Right lobe of liver (tissue), 6 donors: ENCODE results near the gene PPP5C. TPM values are rescaled to one million over a fixed set of nuclear protein-coding genes. Genes with fewer than 3 reads are reported as not detected.
"Not testable (repeated sequence)": the region's sequence is repeated elsewhere in the genome, so short reads cannot be mapped to it uniquely, and the experiment has no call there.

Source experiments
- ATAC-seq, 4 donors: fragments of 200-7000 bp; cut with Tn5 transposase; one replicate each; pipeline ENCODE4 v1.9.1; 2020; ENCODE audit warnings: mild to moderate bottlenecking in 4 of 4, moderate library complexity in 4 of 4
- DNase-seq, 3 donors: peaks; one replicate each; pipeline ENCODE4 v3.0.0-alpha.2; 2020
- H3K27ac ChIP-seq, 3 donors: fragments of 200-600 bp; one replicate each; pipeline ENCODE4 v1.8.0; 2022
- H3K27me3 ChIP-seq, 2 donors: fragments of 200-600 bp; one replicate each; pipeline ENCODE4 v1.8.0; 2022
- H3K36me3 ChIP-seq, 4 donors: fragments of 200-600 bp; sonication (generic) in 1 of 4; one replicate each; pipeline versions ENCODE4 v1.5.1 to v1.8.0; 2017 to 2022; ENCODE audit warnings: control low read depth in 1 of 4
- H3K4me1 ChIP-seq, 4 donors: fragments of 200-600 bp; sonication (generic) in 1 of 4; one replicate each; pipeline versions ENCODE4 v1.5.1 to v1.8.0; 2017 to 2022; ENCODE audit warnings: control low read depth in 1 of 4
- H3K4me3 ChIP-seq, 3 donors: fragments of 200-600 bp; one replicate each; pipeline ENCODE4 v1.8.0; 2022
- H3K9me3 ChIP-seq, 4 donors: fragments of 200-600 bp; sonication (generic) in 1 of 4; one replicate each; pipeline versions ENCODE4 v1.5.1 to v1.8.0; 2017 to 2022; ENCODE audit warnings: control low read depth in 1 of 4
- CTCF ChIP-seq, 4 donors: fragments of 200-600 bp in 3 of 4; fragments of 450-650 bp in 1 of 4; IDR thresholded peaks; one replicate each; pipeline versions ENCODE4 v1.5.1 to v1.8.0; 2016 to 2022; ENCODE audit warnings: antibody characterized with exemption in 4 of 4, mild to moderate bottlenecking in 2 of 4
- POLR2A ChIP-seq: fragments of 450-650 bp; IDR thresholded peaks from one replicate; pipeline ENCODE4 v1.6.1; 2017; ENCODE audit warnings: antibody characterized with exemption, mild to moderate bottlenecking
- WGBS: methylation state at CpG from one replicate; pipeline ENCODE4 v1.1.6; 2018; ENCODE audit warnings: low coverage, low lambda C conversion rate; ENCODE audit not compliant: insufficient coverage; ENCODE audit errors: missing lambda C conversion rate; 5-methylcytosine and 5-hydroxymethylcytosine counted together
- intact Hi-C, 2 donors: fragments of 100-400 bp; cut with DNase I; formaldehyde crosslinking; loops; one replicate each; pipeline versions ENCODE4 v1.11.2 to v1.14.1; 2022
- total RNA-seq, 6 experiments: library from RNA; depleted of rRNA in 2 of 6; stranded (reverse); fragments of >200 nt in 2 of 6; fragmentation: NEBNext Ultra II Directional in 3 of 6; extraction: Animal tissue kit (Norgen Biotek cat#: 25700) in 3 of 6; gene quantifications; one replicate each; pipeline versions ENCODE4 v1.1.0 to v1.2.4, GENCODE V29; 2016 to 2023
- donor health status: DM: no; HTN: yes; CAD: no.
- donor health status: DM: no; HTN: no; CAD: no.
- donor health status: DM: no; HTN: no; CAD: no.
- donor health status: DM: no; HTN: yes; CAD: no.
- donor health status: DM: no; HTN: yes; CAD: no.

The PPP5C gene
- total RNA-seq, 6 experiments from 2014 or later = 23.9 to 47.8 (median 36.0) TPM

GRCh38 chr19:46427518-46428045 is 80.7 kb downstream of the PPP5C start:
- Histone ChIP-seq H3K4me3 (no peak overlapping the region), H3K27ac (no peak overlapping the region), H3K9me3 (no peaks in the 10 kb centered on the region), H3K4me1 (peaks cover 0 to 4% (median 0%) of the 10 kb centered on the region in 4 donors), H3K36me3 (no peaks in the 10 kb centered on the region), H3K27me3 (peaks cover 0 to 4% of the 10 kb centered on the region in 2 donors)
- intact Hi-C loops = no loop called here
- DNase-seq = no peak
- ATAC-seq = no peak
- WGBS = 71% methylated on average over 17 of the region's 17 CpGs
- no peak for TF ChIP-seq CTCF (IDR thresholded peaks at IDR 0.05)
- TF ChIP-seq POLR2A = no peak

GRCh38 chr19:46428239-46429135 is 81.6 kb downstream of the PPP5C start, which contains the start of gene PNMA8C:
TSS of gene PNMA8C (minus strand) at chr19:46428936. CDS start at chr19:46428359, 577 bp downstream.
- DNase-seq (peak; percentile 68 to 86 (median 85)), ATAC-seq (peak; percentile 73 to 88 (median 78))
- Histone ChIP-seq H3K36me3 (no peaks in the 10 kb centered on the region), H3K27ac (no peak within 1 kb of the TSS), H3K27me3 (peaks cover 0 to 4% of the 10 kb centered on the region in 2 donors), H3K4me3 (no peak within 1 kb of the TSS), H3K9me3 (no peaks in the 10 kb centered on the region), H3K4me1 (peaks cover 0 to 4% (median 0%) of the 10 kb centered on the region in 4 donors)
- intact Hi-C loops = no loop called here
- no peak for TF ChIP-seq POLR2A
- no peak for TF ChIP-seq CTCF (IDR thresholded peaks at IDR 0.05)
- WGBS = 42% methylated on average over 19 of the region's 52 CpGs

GRCh38 chr19:46429999-46430398 is 83.1 kb downstream of the PPP5C start:
- Histone ChIP-seq H3K27me3 (peaks cover 0 to 4% of the 10 kb centered on the region in 2 donors), H3K9me3 (no peaks in the 10 kb centered on the region), H3K4me1 (peaks cover 0 to 4% (median 0%) of the 10 kb centered on the region in 4 donors), H3K4me3 (no peak overlapping the region), H3K36me3 (no peaks in the 10 kb centered on the region), H3K27ac (no peak overlapping the region)
- 56% methylated on average over 4 of the region's 4 CpGs for WGBS
- DNase-seq (no peak), ATAC-seq (no peak)
- no peak for TF ChIP-seq CTCF (IDR thresholded peaks at IDR 0.05)
- TF ChIP-seq POLR2A = no peak
- intact Hi-C loops = no loop called here

- TF ChIP-seq POLR2A (no peak), CTCF (IDR thresholded peaks at IDR 0.05) (peak in 1 of 4 donors; percentile 4)
- WGBS = 16% methylated on average over 9 of the region's 10 CpGs
- Histone ChIP-seq H3K4me1 (no peaks in the 10 kb centered on the region), H3K27ac (no peak overlapping the region), H3K4me3 (no peak overlapping the region), H3K36me3 (no peaks in the 10 kb centered on the region), H3K9me3 (no peaks in the 10 kb centered on the region), H3K27me3 (peaks cover 0 to 4% of the 10 kb centered on the region in 2 donors)
- ATAC-seq (no peak), DNase-seq (no peak)
- intact Hi-C loops = no loop called here
These were observed 84.9 kb downstream of the PPP5C start for GRCh38 chr19:46431824-46432223.

GRCh38 chr19:46433470-46433869 is 86.6 kb downstream of the PPP5C start:
- H3K27me3 ChIP-seq, H3K4me1 ChIP-seq, H3K9me3 ChIP-seq, ATAC-seq, intact Hi-C loops, H3K4me3 ChIP-seq, H3K36me3 ChIP-seq, H3K27ac ChIP-seq, DNase-seq: not testable (repeated sequence)
- 49% methylated on average over 5 of the region's 7 CpGs for WGBS
